Activated CD4-positive, CD25-positive, alpha-beta regulatory T cell treated with anti-CD3 and anti-CD28 coated beads, Interleukin-2, amount 50 U/mL, for 16 hours (primary cell): ENCODE measurements around the gene CCDC78.

Source experiments
- DNase-seq: peaks from one replicate; pipeline ENCODE4 v3.0.0-alpha.2; 2020; ENCODE audit warnings: low read depth, low spot score

CCDC78 gene

GRCh38 chr16:726438-727290 is at the start of gene CCDC78, which contains the start of gene HAGHL:
Gene CCDC78, minus strand, starts transcription at chr16:726443. Its CDS starts 76 bp downstream, at chr16:726367.
Gene HAGHL, plus strand, starts transcription at chr16:727106. Its CDS starts 404 bp downstream, at chr16:727510.
- no peak for DNase-seq

GRCh38 chr16:775236-775796 is 49.1 kb upstream of the CCDC78 start:
- no peak for DNase-seq

DNA sequence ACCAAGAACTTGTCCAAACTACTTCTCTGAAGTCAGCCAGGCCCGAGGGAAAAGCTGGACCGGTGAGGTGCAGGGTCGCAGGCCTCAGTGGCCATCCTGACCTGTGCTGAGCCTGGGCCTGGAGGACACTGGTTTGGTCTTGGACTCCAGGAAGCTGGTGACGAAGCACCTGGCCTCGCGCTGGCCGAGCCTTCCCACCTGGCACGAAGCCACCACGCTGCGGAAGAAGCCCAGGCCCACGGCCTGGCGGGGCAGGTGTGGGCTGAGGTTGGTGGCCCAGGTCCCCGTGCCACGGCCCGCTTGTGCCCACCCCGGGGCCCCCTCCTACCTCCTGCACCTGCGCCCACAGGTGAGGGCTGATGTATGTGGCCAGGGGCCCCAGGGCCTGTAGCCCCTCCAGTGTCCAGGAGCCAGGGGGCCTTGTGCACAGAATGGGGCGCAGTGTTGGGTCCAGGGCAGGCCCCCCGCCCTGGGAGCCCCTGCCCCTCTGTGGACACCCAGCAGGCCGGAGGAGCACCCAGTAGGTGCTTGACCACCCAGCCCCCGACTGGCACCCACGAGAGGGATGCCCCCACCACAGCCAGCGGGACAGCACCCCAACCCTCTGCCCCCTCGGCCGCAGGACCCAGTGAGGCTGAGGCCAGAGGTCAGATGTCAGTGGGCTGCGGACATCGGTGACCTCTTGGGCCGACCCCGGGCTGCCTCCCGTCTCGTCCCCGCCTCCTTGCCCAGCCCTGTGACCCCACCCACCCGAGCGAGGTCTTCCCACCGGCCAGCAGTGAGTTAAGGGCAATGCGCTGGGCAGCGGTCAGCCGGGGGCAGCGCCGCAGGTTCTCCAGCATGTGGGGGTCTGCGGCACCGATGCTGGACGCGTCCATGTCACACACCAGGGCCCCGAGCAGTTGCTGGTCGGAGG is 48.1 kb upstream of the CCDC78 start:
- no peak for DNase-seq

DNA sequence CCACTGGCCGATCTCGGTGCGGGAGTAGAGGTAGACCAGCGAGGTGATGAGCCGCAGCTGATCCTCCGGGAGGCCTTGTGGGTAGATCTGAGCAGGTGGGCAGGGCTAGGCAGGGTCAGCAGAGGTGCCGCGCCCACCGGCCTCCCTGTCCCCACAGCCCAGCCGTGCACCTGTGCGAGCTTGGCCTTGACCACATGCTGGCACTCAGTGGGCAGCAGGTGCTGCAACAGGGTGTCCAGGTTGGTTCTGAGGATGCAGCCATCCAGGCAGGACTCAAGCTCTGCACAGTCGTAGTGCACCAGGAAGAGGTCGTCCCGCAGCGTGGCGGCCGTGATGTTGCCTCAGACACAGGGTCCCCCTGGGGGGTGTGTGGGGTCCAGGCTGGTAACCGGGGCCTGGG is 46.7 kb upstream of the CCDC78 start:
- DNase-seq, result no peak

DNA sequence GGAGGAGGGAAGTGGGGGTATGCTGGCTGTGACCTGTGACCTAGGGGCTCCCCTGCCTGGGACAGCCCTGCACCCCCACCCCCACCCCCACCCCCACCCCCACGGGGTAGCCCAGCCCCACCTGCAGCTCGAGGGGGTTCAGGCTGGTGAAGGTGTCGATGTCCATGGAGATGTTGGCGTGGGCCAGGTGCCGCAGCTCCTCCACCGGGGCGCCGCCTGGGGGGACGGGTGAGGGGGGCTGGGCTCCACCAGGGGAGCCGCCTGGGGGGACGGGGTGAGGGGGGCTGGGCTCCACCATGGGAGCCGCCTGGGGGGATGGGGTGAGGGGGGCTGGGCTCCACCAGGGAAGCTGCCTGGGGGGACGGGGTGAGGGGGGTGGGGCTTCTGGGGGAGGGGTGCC is 44.2 kb upstream of the CCDC78 start:
- no peak for DNase-seq

GRCh38 chr16:769934-770333 is 43.7 kb upstream of the CCDC78 start:
- no peak for DNase-seq

GRCh38 chr16:769184-769784 is 43.0 kb upstream of the CCDC78 start:
- no peak for DNase-seq

GRCh38 chr16:768428-768827 is 42.2 kb upstream of the CCDC78 start:
- no peak for DNase-seq

DNA sequence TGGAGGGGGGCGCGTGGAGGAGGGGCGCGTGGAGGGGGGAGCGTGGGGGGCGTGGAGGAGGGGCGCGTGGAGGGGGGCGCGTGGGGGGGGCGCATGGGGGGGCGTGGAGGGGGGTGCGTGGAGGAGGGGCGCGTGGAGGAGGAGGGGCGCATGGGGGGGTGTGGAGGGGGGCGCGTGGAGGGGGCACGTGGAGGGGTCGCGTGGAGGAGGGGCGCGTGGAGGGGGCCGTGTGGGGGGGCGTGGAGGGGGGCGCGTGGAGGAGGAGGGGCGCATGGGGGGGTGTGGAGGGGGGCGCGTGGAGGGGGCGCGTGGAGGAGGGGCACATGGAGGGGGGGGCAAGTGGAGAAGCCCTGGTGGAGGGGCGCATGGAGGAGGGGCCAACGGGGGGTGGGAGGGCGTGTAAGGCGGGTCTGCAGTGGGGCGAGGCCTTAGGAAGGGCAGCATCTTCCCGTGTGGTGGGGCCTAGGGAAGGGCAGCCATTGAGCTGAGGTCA is 41.5 kb upstream of the CCDC78 start:
- no peak for DNase-seq

DNA sequence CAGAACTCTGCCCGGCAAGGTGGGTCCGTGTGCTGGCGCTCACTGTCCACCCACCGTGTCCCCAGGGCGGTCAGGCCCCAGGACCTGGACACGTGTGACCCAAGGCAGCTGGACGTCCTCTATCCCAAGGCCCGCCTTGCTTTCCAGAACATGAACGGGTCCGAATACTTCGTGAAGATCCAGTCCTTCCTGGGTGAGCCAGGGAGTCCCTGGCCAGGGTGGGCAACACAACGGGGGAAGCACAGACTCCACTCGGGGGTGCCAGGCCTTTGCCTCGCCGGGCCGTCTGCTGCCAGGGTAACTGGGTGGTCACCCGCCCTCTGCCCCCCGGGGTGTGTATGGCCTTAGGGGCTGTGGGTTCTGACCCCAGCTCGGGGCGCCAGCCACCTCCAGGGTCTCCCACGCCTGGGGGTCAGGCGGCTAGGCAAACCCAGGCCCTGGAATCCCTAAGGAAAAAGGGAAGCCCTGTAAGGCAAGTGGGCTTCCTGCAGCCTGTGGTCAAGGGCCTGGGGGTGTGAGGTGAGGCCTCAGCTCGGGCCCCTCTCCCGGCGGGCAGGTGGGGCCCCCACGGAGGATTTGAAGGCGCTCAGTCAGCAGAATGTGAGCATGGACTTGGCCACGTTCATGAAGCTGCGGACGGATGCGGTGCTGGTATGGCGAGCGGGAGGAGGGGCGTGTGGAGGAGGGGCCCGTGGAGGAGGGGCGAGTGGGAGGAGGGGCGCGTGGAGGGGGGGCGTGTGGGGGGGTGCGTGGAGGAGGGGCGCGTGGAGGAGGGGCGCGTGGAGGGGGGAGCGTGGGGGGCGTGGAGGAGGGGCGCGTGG is 40.8 kb upstream of the CCDC78 start:
- DNase-seq, result no peak

- DNase-seq, result no peak
Measured at GRCh38 chr16:766008-766819, 40.0 kb upstream of the CCDC78 start.

- DNase-seq, result no peak
Measured at GRCh38 chr16:765488-765865, 39.2 kb upstream of the CCDC78 start.

GRCh38 chr16:764848-765487 is 38.7 kb upstream of the CCDC78 start:
- DNase-seq, result no peak

- DNase-seq, result no peak
Measured at GRCh38 chr16:764184-764750, 38.0 kb upstream of the CCDC78 start.

DNA sequence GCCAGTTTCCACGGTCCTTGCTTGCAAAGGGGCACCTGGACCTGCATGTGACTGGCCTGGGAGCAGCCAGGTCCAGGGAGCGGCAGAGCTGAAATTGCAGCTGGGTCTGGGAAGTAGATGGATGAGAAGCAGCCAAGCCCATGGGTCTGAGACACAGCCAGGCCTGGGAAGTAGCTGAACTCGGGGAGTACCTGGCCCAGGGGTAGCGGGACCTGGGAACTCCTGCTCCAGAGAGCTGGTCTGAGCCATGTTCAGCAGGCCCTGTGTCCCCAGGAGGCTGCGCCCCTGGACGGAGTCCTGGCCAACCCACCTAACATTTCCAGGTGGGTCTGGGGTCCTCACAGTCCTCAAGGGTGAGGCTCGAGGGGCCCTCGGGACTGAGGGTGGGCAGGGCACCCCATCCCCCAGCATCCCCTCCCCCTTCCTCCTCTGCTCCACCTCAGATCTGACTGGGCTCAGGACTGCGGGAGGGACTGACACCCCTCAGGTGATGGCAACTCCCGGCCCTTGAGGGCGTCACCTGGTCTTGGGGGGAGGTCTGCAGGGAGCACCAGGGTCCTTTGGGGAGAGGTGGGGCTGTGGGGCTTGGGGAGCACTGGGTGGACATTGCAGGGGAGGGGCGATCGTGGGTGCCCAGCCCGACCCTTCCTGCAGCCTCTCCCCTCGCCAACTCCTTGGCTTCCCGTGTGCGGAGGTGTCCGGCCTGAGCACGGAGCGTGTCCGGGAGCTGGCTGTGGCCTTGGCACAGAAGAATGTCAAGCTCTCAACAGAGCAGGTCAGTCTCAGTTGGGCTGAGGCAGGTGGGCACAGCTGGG is 37.3 kb upstream of the CCDC78 start:
- DNase-seq, result no peak

GRCh38 chr16:762595-763268 is 36.5 kb upstream of the CCDC78 start:
- no peak for DNase-seq
